Measurements from ENCODE around the gene RAD54L. TPM values are rescaled to one million over a fixed set of nuclear protein-coding genes. Genes with fewer than 3 reads are reported as not detected.

The RAD54L gene
- total RNA-seq, 1 donor from 2014 or later: 1.0 TPM

- Histone ChIP-seq H3K4me1 (no peaks in the 10 kb centered on the region), H3K27ac (no peak overlapping the region), H3K27me3 (no peaks in the 10 kb centered on the region), H3K36me3 (no peaks in the 10 kb centered on the region), H3K9me3 (no peaks in the 10 kb centered on the region), H3K4me3 (no peak overlapping the region)
- TF ChIP-seq CTCF (IDR thresholded peaks at IDR 0.05): no peak
- DNase-seq (no peak), ATAC-seq (no peak)
- intact Hi-C loops (cut with DNase I): no loop called here
Observed at GRCh38 chr1:46263146-46263545, 15.6 kb downstream of the RAD54L start.

GRCh38 chr1:46268578-46268977 lies 21.0 kb downstream of the RAD54L start:
- no peak for ATAC-seq
- intact Hi-C loops (cut with DNase I): no loop called here

GRCh38 chr1:46274225-46275029 lies 26.9 kb downstream of the RAD54L start:
- DNase-seq: no peak

More at GRCh38 chr1:46268578-46268977, 21.0 kb downstream of the RAD54L start:
- H3K4me3 ChIP-seq: no peak overlapping the region
- H3K9me3 ChIP-seq: no peaks in the 10 kb centered on the region
- TF ChIP-seq CTCF (IDR thresholded peaks at IDR 0.05): no peak
- H3K36me3 ChIP-seq: no peaks in the 10 kb centered on the region
- H3K27me3 ChIP-seq: no peaks in the 10 kb centered on the region
- no peaks in the 10 kb centered on the region for H3K4me1 ChIP-seq
- no peak overlapping the region for H3K27ac ChIP-seq
- DNase-seq: no peak

GRCh38 chr1:46275030-46275337 lies 27.4 kb downstream of the RAD54L start:
- peaks cover 21% of the 10 kb centered on the region for H3K36me3 ChIP-seq
- no peaks in the 10 kb centered on the region for H3K27me3 ChIP-seq
- H3K4me1 ChIP-seq: no peaks in the 10 kb centered on the region
- no peaks in the 10 kb centered on the region for H3K9me3 ChIP-seq
- no peak for DNase-seq
- no peak overlapping the region for H3K27ac ChIP-seq
- intact Hi-C loops (cut with DNase I): no loop called here
- TF ChIP-seq CTCF (IDR thresholded peaks at IDR 0.05): no peak
- H3K4me3 ChIP-seq: no peak overlapping the region
- no peak for ATAC-seq

More at GRCh38 chr1:46274225-46275029, 26.9 kb downstream of the RAD54L start:
- Histone ChIP-seq H3K4me1 (no peaks in the 10 kb centered on the region), H3K9me3 (no peaks in the 10 kb centered on the region), H3K27me3 (no peaks in the 10 kb centered on the region), H3K4me3 (no peak overlapping the region), H3K27ac (no peak overlapping the region), H3K36me3 (peaks cover 15% of the 10 kb centered on the region)
- intact Hi-C loops (cut with DNase I): no loop called here
- TF ChIP-seq CTCF (IDR thresholded peaks at IDR 0.05): no peak
- ATAC-seq: no peak

- no peak for TF ChIP-seq CTCF (IDR thresholded peaks at IDR 0.05)
- Histone ChIP-seq H3K4me1 (no peaks in the 10 kb centered on the region), H3K9me3 (no peaks in the 10 kb centered on the region), H3K4me3 (no peak overlapping the region), H3K36me3 (peaks cover 48% of the 10 kb centered on the region), H3K27me3 (no peaks in the 10 kb centered on the region), H3K27ac (no peak overlapping the region)
- DNase-seq (no peak), ATAC-seq (no peak)
- intact Hi-C loops (cut with DNase I): no loop called here
Observed at GRCh38 chr1:46277658-46278373, 30.3 kb downstream of the RAD54L start.
